ENCODE data around the gene MAP4K2.

GRCh38 chr11:64799623-64800302 lies 3.3 kb downstream of the MAP4K2 start:
- TF ChIP-seq POLR2AphosphoS5 (IDR thresholded peaks at IDR 0.05; ENCODE audit: low read depth) (no peak), CTCF (conservative IDR thresholded peaks at IDR 0.05; ENCODE audit: low read depth in 2 of 2) (no peak), CREB1 (CRISPR knock-in tag; IDR thresholded peaks at IDR 0.05; ENCODE audit: low read depth) (no peak)
